ENCODE data around the gene TENM3. TPM values are rescaled to one million over a fixed set of nuclear protein-coding genes. Genes with fewer than 3 reads are reported as not detected.

The TENM3 gene
- total RNA-seq, 1 experiment from 2014 or later = not detected

- Histone ChIP-seq H3K27me3 (ENCODE audit: insufficient read depth, low read depth) (peaks cover 52% of the 10 kb centered on the region), H3K79me2 (ENCODE audit: low read depth) (no peaks in the 10 kb centered on the region), H3K4me1 (replicated peaks; ENCODE audit: insufficient read depth) (no peaks in the 10 kb centered on the region), H3F3A (ENCODE audit: insufficient read depth, low read depth) (no peaks in the 10 kb centered on the region), H3K27ac (no peak overlapping the region), H3K9me3 (ENCODE audit: insufficient read depth, low read depth) (no peaks in the 10 kb centered on the region), H2AFZ (no peak overlapping the region), H3K9me2 (ENCODE audit: insufficient read depth) (no peaks in the 10 kb centered on the region), H4K20me1 (ENCODE audit: insufficient read depth) (no peaks in the 10 kb centered on the region), H3K36me3 (ENCODE audit: low read depth) (no peaks in the 10 kb centered on the region), H3K4me3 (no peak overlapping the region), H3K4me2 (no peak overlapping the region)
- TF ChIP-seq EZH2 (IDR thresholded peaks at IDR 0.05; ENCODE audit: low read depth) (no peak), CTCF (conservative IDR thresholded peaks at IDR 0.05) (no peak)
- CTCF ChIA-PET = no interaction called here
- DNase-seq = no peak
- intact Hi-C loops (cut with micrococcal nuclease; ENCODE audit: unreplicated experiment) = no loop called here
- no TSS peak for BruUV-seq (replicated peaks)
- POLR2A ChIA-PET (ENCODE audit: unreplicated experiment) = no interaction called here
Measured at GRCh38 chr4:182832352-182833120, 589.3 kb downstream of the TENM3 start.

GRCh38 chr4:182835006-182835740 is 592.0 kb downstream of the TENM3 start:
- ChIA-PET POLR2A (ENCODE audit: unreplicated experiment) (no interaction called here), CTCF (no interaction called here)
- Histone ChIP-seq H3F3A (ENCODE audit: insufficient read depth, low read depth) (no peaks in the 10 kb centered on the region), H3K4me2 (no peak overlapping the region), H3K4me3 (no peak overlapping the region), H3K27ac (no peak overlapping the region), H3K27me3 (ENCODE audit: insufficient read depth, low read depth) (peaks cover 42% of the 10 kb centered on the region), H3K79me2 (ENCODE audit: low read depth) (no peaks in the 10 kb centered on the region), H3K9me2 (ENCODE audit: insufficient read depth) (no peaks in the 10 kb centered on the region), H3K36me3 (ENCODE audit: low read depth) (no peaks in the 10 kb centered on the region), H2AFZ (no peak overlapping the region), H3K9me3 (ENCODE audit: insufficient read depth, low read depth) (no peaks in the 10 kb centered on the region), H4K20me1 (ENCODE audit: insufficient read depth) (no peaks in the 10 kb centered on the region), H3K4me1 (replicated peaks; ENCODE audit: insufficient read depth) (no peaks in the 10 kb centered on the region)
- DNase-seq = no peak
- no peak for TF ChIP-seq CTCF (conservative IDR thresholded peaks at IDR 0.05)
- TF ChIP-seq EZH2 (IDR thresholded peaks at IDR 0.05; ENCODE audit: low read depth) = no peak
- intact Hi-C loops (cut with micrococcal nuclease; ENCODE audit: unreplicated experiment) = no loop called here
- BruUV-seq (replicated peaks) = no TSS peak

DNA sequence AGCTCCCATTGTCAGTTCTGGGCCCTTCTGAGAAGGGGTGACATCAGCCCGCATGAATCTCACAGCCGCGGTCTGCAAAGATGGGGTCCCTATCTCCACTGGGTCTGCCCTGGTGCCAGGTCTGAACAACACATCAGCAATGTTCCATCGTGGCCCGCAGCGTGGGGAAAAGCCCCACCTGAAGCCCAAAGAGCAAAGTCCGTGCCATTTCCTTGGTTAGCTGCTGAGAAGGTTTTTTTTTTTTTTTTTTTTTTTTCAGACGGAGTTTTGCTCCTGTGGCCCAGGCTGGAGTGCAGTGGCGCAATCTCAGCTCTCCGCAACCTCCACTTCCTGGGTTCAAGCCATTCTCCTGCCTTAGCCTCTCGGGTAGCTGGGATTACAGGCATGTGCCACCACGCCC is 594.6 kb downstream of the TENM3 start:
- H3K9me3 ChIP-seq (ENCODE audit: insufficient read depth, low read depth) = no peaks in the 10 kb centered on the region
- H3F3A ChIP-seq (ENCODE audit: insufficient read depth, low read depth) = no peaks in the 10 kb centered on the region
- H3K4me3 ChIP-seq = no peak overlapping the region
- no peaks in the 10 kb centered on the region for H4K20me1 ChIP-seq (ENCODE audit: insufficient read depth)
- H3K4me1 ChIP-seq (replicated peaks; ENCODE audit: insufficient read depth) = no peaks in the 10 kb centered on the region
- POLR2A ChIA-PET (ENCODE audit: unreplicated experiment) = no interaction called here
- intact Hi-C loops (cut with micrococcal nuclease; ENCODE audit: unreplicated experiment) = no loop called here
- no peaks in the 10 kb centered on the region for H3K79me2 ChIP-seq (ENCODE audit: low read depth)
- no peak overlapping the region for H2AFZ ChIP-seq
- DNase-seq = no peak
- no peak overlapping the region for H3K27ac ChIP-seq
- H3K9me2 ChIP-seq (ENCODE audit: insufficient read depth) = no peaks in the 10 kb centered on the region
- no peaks in the 10 kb centered on the region for H3K36me3 ChIP-seq (ENCODE audit: low read depth)
- CTCF ChIA-PET = no interaction called here
- no TSS peak for BruUV-seq (replicated peaks)
- H3K4me2 ChIP-seq = no peak overlapping the region
- H3K27me3 ChIP-seq (ENCODE audit: insufficient read depth, low read depth) = peaks cover 49% of the 10 kb centered on the region
- no peak for TF ChIP-seq EZH2 (IDR thresholded peaks at IDR 0.05; ENCODE audit: low read depth)
- TF ChIP-seq CTCF (conservative IDR thresholded peaks at IDR 0.05) = no peak
